Hematopoietic multipotent progenitor cell treated with erythropoietin and hydrocortisone succinate and interleukin-3 and kit ligand, for 8 days (in vitro differentiated cells): Measurements from ENCODE around the gene DYNC1I2.
A peak's percentile ranks its signal among the peaks of the same experiment; 100 is the strongest.
"Not testable (repeated sequence)": the region's sequence is repeated elsewhere in the genome, so short reads cannot be mapped to it uniquely, and the experiment has no call there.

Experiments
- DNase-seq: peaks from one replicate; pipeline ENCODE4 v3.0.0-alpha.2; 2015

The DYNC1I2 gene

GRCh38 chr2:171718720-171719119, 31.5 kb downstream of the DYNC1I2 start:
- DNase-seq: no peak

- no peak for DNase-seq
These were observed 32.4 kb downstream of the DYNC1I2 start for GRCh38 chr2:171719660-171720059.

GRCh38 chr2:171723716-171724683, 36.7 kb downstream of the DYNC1I2 start:
- peak; percentile 19 for DNase-seq

GRCh38 chr2:171726847-171727450, 39.7 kb downstream of the DYNC1I2 start:
- no peak for DNase-seq

- no peak for DNase-seq
These were observed 42.0 kb downstream of the DYNC1I2 start for GRCh38 chr2:171728989-171729951.

- DNase-seq: no peak
These were observed 42.7 kb downstream of the DYNC1I2 start for GRCh38 chr2:171729952-171730317.

- DNase-seq: no peak
These were observed 48.9 kb downstream of the DYNC1I2 start for GRCh38 chr2:171735991-171736710.

GRCh38 chr2:171741189-171741588, 53.9 kb downstream of the DYNC1I2 start:
- DNase-seq: no peak

- DNase-seq: no peak
These were observed 55.5 kb downstream of the DYNC1I2 start for GRCh38 chr2:171742760-171743159.

GRCh38 chr2:171745141-171745540, 57.9 kb downstream of the DYNC1I2 start:
- DNase-seq: no peak

GRCh38 chr2:171745806-171746205, 58.5 kb downstream of the DYNC1I2 start:
- no peak for DNase-seq

GRCh38 chr2:171747371-171747770, 60.1 kb downstream of the DYNC1I2 start:
- no peak for DNase-seq

- no peak for DNase-seq
These were observed 67.1 kb downstream of the DYNC1I2 start for GRCh38 chr2:171754254-171754939.

- DNase-seq: not testable (repeated sequence)
These were observed 71.5 kb downstream of the DYNC1I2 start for GRCh38 chr2:171758762-171759161.

GRCh38 chr2:171761176-171761575, 73.9 kb downstream of the DYNC1I2 start:
- DNase-seq: not testable (repeated sequence)

GRCh38 chr2:171762879-171763573, 75.8 kb downstream of the DYNC1I2 start:
- DNase-seq: no peak

- DNase-seq: no peak
These were observed 76.3 kb downstream of the DYNC1I2 start for GRCh38 chr2:171763602-171764001.

- DNase-seq: no peak
These were observed 84.2 kb downstream of the DYNC1I2 start for GRCh38 chr2:171771463-171771862.

GRCh38 chr2:171772373-171772772, 85.1 kb downstream of the DYNC1I2 start:
- no peak for DNase-seq

- not testable (repeated sequence) for DNase-seq
These were observed 87.3 kb downstream of the DYNC1I2 start for GRCh38 chr2:171774581-171774980.

GRCh38 chr2:171778515-171778914, 91.2 kb downstream of the DYNC1I2 start:
- no peak for DNase-seq
